Activated CD4-positive, CD25-positive, alpha-beta regulatory T cell treated with anti-CD3 and anti-CD28 coated beads, Interleukin-2, amount 50 U/mL, for 72 hours (primary cell): ENCODE results near the gene ST6GALNAC5.
"Not testable (repeated sequence)": the region's sequence is repeated elsewhere in the genome, so short reads cannot be mapped to it uniquely, and the experiment has no call there.

Experiments
- DNase-seq: peaks from one replicate; pipeline ENCODE4 v3.0.0; 2021

ST6GALNAC5 gene

DNA sequence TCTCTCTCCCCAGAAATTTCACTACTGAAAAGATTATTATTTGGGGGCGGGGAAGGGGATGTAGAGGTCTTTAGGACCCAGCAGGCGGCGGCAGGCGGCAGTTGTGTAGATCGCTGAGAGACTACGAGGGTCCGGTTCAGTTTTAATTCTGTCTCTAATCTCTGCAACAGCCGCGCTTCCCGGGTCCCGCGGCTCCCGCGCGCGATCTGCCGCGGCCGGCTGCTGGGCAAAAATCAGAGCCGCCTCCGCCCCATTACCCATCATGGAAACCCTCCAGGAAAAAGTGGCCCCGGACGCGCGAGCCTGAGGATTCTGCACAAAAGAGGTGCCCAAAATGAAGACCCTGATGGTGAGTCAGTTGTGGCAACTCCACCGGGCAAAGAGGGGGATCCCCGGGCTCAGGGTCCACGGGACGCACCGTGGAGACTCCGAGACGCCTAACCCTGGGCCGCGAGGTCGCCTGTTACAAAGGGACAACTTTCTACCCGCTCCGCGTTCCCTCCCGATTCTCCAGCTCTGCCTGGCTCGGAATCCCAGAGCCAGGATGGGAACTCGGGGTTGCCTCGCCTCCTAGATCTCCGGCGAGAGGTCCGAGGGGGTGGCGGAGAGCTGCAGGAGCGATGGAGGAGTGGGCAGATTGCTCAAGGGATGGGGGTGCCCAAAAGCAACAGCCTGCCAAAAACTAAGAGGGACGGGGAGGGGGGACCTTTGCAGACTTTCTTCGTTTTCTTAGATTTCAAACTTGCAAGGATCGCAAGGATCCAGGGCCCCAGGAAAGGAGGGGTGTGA lies at the start of gene ST6GALNAC5:
ST6GALNAC5 (plus strand) TSS at position 139 of the 789 bp plus-strand sequence.
- no peak for DNase-seq

DNA sequence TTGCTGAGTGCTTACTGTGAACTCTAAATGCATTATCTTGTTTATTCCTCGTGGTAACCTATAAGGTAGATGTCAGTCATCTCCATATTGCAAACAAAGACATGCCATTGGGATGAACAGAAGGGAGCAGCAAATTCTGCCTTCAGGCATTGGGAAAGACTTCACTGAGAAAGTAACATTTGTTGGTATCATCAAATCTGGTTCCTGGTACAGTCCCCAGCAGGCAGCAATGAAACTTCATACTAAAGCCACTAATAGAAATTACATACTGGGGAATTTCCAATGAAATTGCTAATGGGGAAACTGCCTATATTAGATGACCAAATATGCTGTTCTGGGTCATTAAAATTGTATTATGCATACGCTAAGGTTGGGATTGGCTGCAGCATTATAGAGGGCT lies 47.3 kb upstream of the ST6GALNAC5 start:
- DNase-seq, result no peak

DNA sequence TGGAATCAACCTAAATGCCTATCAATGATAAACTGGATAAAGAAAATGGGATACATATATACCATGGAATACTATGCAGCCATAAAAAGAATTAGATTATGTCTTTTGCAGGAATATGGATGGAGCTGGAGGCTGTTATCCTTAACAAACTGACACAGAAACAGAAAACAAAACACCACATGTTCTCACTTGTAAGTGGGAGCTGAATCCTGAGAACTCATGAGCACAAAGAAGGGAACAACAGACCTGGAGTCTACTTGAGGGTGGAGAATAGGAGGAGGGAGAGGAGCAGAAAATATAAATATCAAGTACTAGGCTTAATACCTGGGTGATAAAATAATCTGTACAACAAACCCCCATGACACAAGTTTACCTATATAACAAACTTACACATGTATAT lies 44.3 kb upstream of the ST6GALNAC5 start:
- DNase-seq, result not testable (repeated sequence)

DNA sequence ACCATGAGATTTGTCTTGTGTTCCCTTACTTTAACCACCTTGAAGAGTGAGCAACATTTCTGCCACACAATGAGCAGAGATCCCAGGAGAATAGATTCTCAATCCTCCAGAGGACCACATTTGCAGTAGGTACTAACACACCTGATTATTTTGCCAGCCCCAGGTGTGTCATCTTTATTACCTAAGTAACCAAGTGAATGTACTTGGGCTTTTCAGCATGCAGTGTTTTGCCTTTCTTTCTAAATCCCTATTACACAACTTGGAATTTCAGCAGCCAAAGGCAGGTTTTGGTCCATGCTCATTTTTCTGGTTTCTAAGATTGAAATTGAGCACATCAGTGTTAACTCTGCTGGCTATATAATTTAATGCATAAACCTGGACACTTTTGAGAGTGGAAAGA lies 43.2 kb upstream of the ST6GALNAC5 start:
- DNase-seq, result no peak

DNA sequence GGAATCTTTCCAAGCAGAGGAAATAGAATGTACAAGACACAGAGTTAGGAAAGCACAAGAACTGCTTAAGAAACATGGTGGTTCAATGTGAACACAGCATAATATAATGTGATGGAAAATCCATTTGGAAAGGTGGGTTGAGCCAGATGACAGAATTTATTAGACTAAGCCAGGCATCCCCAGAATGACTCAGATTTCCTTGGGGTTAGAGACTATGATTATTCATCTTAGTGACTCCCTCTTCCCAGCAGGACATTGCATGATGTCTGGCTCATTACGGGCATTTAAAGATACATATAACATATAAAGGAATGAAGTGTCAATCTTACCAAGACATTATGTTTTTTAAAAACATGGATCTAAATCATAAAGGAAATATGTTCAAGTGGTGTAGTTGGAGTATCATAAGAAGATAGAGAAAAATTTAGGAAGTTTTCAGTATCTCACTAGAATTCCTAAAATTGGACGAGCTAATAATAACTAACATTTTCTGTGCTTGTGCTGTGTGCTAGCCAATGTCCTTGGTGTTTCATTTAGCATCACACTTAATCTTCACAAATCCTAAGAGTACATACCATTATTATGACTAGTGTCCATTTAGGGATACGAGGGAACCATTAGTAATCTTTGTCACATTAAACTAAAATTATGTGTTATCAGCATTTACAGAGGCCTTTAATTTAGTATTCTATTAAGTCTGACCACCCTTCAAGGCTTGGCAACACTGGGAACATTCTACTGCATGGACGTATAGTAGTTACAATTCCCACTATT lies 41.0 kb upstream of the ST6GALNAC5 start:
- no peak for DNase-seq

DNA sequence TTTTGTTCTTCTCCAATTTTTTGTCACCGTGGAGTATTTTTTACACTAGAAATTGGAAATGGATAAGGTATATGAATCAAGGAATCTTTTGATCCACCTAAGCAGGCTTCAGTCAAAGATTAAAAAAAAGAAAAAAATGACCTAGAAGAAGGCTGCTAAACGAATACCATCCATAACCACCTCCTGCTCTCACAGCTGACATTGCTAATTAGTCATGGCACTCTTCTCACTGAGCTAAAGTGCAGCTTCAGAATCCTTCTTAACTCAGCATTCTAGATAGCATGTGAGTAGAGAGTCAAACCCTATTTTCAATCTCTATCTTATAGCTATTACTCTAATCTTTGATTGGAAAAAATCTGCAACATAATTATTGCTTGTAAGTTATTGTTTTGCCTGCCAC lies 40.2 kb upstream of the ST6GALNAC5 start:
- no peak for DNase-seq

DNA sequence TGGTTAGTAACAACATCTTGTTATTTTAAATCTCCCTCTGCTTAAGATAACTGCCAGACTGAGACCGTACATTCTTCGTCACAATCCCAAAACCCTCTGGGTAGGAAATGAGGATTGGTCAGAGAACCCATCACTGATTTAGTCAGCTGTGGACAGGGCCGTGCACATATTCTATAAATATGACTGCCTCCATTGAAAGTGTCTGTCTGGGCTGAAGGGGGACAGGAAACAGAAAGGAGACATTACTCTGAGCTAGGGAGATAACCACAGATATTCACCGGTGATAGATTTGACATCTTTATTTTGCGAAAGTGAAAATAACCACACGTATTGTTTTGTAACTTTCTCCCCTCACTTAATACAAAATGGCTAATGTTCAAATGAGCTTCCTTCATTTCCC lies 36.9 kb upstream of the ST6GALNAC5 start:
- DNase-seq, result no peak

DNA sequence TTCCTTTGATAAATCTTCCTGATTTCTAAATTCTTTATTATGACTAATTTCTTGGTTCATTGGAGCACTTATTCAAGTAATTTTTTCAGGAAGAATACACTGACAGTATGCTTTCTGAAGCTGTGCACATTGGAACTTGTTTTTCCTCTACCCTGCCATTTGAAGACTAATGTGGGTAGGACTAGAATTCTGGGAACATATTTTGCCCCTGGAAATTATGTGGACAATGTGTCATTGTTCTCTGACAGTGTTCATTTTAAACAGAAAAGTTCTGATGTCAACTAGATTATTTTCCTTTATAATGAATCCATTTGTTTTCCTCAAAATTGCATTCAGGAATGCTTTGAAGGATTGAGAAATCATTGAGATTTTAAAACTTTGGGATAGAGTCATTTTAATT lies 34.8 kb upstream of the ST6GALNAC5 start:
- DNase-seq, result no peak

DNA sequence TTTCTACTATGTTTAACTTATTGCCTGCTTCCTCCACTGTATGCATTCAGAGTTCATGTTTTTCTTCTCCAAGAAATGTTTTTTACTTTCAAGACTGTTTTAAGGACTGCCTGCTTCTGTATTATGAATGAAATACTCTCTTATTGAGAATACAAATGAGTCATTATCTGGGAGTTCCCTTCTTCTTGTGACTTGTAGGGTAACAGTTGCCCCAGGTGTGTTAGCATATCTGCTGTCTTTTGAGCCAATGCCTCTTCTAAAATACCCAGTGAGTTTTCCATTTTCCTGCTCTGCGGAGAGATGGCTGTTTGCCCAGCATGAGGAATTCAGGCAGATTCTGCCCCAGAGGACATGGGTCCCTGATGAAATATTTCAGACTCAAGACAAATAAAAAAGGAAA lies 34.1 kb upstream of the ST6GALNAC5 start:
- DNase-seq, result no peak

DNA sequence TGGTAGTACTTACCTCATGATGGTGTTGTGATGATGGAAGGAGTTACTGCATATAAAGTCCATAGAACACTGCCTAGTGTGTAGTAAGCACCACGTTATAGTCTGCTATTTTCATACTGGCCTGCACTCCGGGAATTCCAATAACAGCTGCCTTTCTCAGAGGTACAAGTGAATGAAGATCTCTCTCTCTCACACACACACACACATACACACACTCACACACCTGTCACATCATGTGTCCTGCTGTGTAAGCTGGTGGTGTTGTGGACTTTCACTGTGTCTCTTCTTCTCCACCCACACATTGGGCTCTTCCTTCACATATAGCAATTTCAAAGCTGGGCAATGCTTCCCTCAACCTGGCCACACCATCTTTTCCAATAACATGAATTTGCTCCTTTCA lies 33.4 kb upstream of the ST6GALNAC5 start:
- DNase-seq, result no peak

DNA sequence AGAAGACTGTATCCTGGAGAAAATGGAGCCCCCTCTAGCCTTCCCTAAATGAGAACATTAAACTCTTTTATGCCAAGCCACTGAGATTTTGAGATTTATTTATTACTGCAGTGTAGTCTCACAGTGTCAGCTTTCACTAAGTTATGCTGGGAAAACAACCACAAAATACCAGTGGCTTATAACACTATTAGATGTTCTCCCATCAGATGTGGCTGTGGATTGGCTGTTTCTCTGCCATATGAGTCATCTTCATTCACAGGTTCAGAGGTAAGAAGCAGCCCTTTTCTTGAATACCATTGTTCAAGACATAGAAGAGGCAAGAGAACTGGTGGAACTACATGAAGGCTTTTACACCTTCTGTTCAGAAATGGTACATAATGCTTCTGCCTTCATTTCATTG lies 32.1 kb upstream of the ST6GALNAC5 start:
- DNase-seq, result no peak

DNA sequence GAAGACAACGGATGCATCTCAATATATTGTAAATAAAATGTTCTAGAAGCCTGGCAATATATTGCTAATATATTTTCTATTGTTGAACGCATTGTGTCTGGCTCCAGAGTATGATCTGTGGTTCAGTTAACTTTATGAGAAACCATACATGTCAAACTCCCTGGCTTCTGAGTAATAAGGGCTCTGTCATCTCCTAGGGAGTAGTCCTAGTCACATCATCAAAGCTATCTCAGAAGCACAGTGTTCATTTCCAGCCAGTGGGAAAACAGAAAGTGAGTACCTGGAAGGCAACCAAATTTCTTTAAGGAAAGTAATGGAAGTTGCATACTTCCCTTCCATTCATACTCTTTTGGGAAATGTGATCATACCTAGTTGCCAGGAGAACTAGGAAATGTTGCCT lies 27.0 kb upstream of the ST6GALNAC5 start:
- no peak for DNase-seq

DNA sequence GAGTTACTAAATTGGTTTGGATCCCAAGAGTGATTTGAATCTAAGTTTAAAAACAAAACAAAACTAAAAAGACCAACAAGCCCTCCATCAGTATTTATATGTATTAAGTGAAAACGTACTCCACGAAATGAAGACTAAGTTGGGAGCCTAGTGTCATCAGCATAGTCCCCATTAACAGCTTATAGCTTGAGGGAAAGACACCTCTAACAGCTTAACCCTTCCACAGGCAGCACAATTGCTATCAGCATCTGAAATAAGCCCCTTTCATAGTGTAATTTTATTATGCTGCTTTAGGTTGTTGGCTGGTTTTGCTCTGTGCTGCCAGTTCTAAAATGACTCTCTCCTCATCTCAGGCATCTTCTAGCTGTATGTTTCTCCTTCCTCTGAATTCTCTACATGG lies 25.8 kb upstream of the ST6GALNAC5 start:
- DNase-seq, result no peak

DNA sequence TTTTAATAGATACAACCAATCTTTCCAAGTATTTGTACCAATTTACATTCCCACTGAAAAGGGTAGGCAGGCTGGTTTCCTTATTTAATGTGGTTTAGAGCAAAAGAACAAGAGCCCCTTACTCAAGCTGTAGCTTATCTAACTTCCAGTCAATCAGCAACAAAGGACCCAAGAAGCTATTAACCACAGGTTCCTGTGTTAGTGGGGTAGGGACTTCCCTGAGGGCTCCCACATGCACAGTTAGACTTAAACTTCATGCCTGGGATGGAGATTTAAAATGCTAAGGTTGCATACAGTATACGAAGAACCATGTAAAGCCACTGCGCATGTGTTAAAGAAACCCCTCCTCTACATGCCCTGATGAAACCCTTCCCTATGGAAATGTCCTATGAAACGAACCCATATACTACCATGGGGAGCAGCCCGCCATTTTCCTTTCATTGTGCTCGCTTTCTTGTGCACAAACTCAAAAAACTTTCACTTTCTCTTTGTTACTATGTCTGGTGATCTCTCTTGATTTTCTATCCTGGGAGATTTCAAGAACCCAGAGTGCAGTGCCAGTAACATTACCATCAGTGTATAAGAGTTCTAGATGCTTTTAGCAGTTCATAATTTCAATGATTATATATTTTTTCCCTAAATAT lies 23.3 kb upstream of the ST6GALNAC5 start:
- DNase-seq, result no peak

DNA sequence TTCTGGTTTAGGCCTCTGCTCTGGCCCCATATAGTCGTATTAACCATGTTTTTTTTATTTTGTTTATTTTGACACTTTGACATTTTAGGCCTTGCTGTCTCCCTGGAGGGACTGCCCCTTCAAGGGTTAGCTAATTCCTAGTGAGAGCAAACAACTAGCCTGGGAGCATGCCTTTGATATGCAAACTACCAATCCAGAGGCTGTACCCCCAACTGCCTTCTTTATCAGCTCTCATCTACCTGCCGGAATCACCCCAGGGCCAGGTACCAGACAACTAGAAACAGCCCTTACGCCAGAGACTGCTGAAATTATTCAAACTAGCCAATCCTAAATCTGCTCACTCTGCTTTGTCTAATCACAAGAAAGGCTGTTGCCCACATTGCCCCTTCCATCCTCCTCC lies 13.0 kb upstream of the ST6GALNAC5 start:
- no peak for DNase-seq

DNA sequence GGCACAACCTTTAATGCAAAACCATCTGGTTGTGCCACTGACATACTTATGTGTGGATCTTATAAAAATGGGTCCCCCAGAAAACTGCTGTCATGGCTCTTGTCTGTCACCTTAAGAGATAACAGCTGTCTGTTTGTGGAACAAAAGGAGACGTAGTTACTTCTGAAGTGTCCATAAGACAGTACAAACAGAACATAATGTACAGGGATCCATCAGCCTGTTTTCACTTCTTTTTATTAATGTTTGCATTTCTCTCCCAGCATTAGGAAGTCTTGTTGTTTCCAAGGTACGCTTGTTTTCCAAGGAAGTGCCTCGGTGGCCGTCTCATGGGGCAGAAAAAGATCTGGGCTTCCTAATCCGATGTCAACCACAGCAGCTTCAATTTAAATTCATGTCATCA lies 11.2 kb upstream of the ST6GALNAC5 start:
- DNase-seq, result no peak

DNA sequence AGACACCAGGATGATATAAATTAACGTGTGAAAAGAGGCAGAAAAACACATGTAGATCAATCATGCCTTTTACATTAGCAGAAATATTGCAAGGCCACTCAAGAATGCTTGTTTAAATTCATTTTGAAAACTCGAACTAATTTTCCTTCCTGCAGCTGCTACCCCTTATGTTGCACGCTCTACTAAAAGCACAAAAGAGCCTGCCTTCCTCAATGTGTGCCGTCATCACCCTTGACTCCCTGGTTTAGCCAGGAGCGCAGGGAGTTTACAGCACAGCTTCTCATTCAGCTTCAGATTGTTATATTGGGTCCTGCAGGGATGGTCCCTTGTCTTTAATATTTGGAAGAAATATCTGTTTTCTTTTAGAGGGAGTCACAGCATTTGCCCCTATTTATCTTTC lies 10.1 kb upstream of the ST6GALNAC5 start:
- DNase-seq, result no peak

DNA sequence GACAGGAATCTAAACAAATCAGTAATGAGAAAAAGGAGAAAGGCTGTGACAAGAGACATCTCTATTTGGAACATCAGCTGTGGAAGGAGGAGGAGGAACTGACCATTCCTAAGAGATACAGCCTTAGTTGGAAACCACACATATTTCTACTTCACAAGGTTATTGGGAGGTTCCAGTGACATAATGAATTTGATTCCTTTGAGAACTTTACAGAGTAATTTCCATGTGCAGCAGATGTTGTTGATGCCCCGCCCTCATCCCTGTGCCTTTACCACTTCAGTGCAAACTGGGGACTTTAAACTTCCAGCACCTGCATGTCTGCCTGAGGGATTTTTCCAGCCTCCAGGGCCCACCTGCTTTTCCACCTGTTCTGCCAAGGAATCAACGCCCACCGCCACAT lies 9.3 kb upstream of the ST6GALNAC5 start:
- DNase-seq, result no peak

DNA sequence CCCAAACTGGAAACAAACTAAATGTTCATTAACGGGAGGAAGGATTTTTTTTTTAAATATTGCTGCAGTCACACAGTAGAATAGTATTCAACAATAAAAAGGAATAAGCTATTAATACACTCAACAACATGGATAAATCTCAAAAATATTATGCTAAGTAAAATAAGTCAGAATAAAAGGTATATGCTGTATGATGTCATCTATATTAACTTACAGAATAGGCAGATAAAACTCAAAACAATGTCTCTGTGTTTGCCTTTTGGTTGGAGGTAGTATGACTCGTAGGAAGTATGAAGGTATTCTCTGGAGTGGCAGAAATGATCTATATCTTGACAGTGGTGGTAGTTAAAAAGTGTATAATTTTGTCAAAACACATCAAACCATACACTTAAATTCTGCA lies 6.1 kb upstream of the ST6GALNAC5 start:
- DNase-seq, result no peak

DNA sequence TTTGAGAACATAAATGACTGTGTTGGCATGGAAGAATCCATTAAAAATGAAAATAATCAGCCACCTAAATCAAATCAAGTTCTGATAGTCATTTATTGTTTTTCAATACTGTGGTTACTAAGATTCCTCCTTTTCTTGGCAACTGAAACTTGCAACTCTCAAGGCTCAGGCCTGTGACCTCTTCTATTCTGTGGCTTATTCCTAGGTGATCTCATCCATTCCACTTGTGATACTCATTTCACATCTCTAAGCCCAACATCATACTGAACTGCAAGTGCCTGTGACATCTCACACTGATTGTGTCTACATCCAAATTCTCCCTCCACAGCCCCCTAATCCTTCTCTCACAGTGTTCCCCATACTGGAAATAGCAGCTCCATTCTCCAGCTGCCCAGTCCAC lies 4.8 kb upstream of the ST6GALNAC5 start:
- no peak for DNase-seq

DNA sequence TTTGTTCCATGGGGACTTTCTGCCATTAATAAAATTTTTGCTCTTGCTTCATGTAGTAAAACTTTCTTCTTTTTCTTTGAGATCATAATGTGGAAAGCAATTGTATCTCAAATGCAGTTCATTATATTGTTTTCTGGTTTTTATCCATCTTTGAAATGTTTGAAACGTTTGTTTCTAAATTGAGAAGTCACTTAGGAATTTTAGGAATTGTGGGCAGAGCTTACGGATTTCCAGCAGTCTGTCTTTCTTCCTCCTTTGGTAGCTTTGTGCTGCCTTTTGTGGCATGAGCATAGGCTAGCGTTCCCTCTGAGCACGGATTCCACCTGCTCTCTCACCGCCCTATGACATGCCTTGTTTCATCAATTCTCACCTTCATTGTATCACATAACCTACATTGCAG lies 2.9 kb upstream of the ST6GALNAC5 start:
- no peak for DNase-seq

DNA sequence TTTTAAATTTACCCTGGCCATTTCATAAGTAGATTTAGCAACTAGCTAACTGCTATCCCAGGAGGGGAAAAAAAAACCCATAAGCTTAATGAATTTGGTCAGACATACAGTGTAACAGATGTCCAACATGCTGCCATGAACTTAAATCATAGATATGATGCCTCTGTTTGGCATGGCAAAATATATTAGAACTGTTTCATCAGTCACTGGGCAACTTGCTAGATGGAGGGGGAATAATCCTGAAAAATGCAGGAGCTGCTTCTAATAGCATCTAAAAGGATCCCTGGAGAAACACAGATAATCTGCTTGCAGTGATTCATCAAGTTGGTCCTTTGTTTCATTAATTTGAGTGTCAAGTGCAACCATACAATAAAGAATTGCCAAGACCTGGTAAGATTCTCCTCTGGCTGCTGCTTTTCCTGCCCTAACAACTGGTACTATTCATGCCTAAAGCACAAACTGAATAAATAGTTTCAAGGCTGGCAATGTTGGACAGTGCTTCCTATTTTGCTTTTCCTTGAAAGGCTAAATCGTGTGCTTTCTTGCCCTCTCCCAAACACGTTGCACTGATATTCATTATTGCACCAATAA lies 1.5 kb upstream of the ST6GALNAC5 start:
- no peak for DNase-seq

DNA sequence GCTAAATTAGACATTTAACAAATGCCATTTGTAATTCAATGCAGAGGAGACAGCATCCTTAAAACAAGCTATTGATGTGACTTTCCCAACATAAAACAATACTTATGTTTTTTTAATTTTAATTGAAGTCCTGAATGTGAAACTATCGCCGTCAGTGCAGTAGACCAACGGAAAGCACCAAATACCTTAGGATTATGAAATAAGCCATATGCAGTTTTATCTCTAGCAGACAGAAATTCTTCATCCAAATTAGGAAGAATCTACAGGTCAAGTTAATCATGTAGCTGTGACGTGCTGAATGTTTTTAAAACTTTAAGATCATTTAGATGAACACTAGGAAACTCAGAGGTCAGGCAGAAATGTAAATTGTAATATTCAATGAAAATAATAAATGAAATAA lies 714 bp upstream of the ST6GALNAC5 start:
- no peak for DNase-seq
